Large intestine (tissue), 12 donors: ENCODE measurements around the gene ERMP1. TPM values are rescaled to one million over a fixed set of nuclear protein-coding genes. Genes with fewer than 3 reads are reported as not detected.
"Not testable (repeated sequence)": the region's sequence is repeated elsewhere in the genome, so short reads cannot be mapped to it uniquely, and the experiment has no call there.

Experiments used
- DNase-seq, 2 donors: peaks; one replicate each; pipeline versions ENCODE4 v3.0.0 to v3.0.0-alpha.2; 2013
- H3K27ac ChIP-seq: one replicate; pipeline ENCODE4 v1.5.1; 2013; ENCODE audit warnings: low read length
- H3K27me3 ChIP-seq: 2 replicates; pipeline ENCODE4 v1.6.1; 2013; ENCODE audit warnings: low read length; ENCODE audit not compliant: control insufficient read depth, insufficient read depth
- H3K36me3 ChIP-seq: 2 replicates; pipeline ENCODE4 v1.6.1; 2013; ENCODE audit warnings: low read length; ENCODE audit not compliant: control insufficient read depth, insufficient read depth
- H3K4me1 ChIP-seq: one replicate; pipeline ENCODE4 v1.6.1; 2013; ENCODE audit warnings: low read length; ENCODE audit not compliant: control insufficient read depth, insufficient read depth
- H3K4me3 ChIP-seq: one replicate; pipeline ENCODE4 v1.5.1; 2013; ENCODE audit warnings: low read length
- H3K9me3 ChIP-seq: one replicate; pipeline ENCODE4 v1.6.1; 2013; ENCODE audit warnings: mild to moderate bottlenecking, low read depth, low read length, moderate library complexity; ENCODE audit not compliant: control insufficient read depth
- WGBS: methylation state at CpG from one replicate; pipeline ENCODE4 v1.1.5; 2013; ENCODE audit warnings: low lambda C conversion rate; ENCODE audit not compliant: insufficient coverage; 5-methylcytosine and 5-hydroxymethylcytosine counted together
- long read RNA-seq, 11 donors: transcript quantifications; one replicate each; lab custom pipeline, GENCODE V29; 2026
- polyA plus RNA-seq: library from polyadenylated mRNA; unstranded; fragments of 120-200 nt; gene quantifications from one replicate; pipeline ENCODE4 v1.2.1, GENCODE V29; 2013

Gene ERMP1
- polyA plus RNA-seq: 17.1 TPM
- long read RNA-seq, donor 1, partial matches to known transcripts: 6 of 7 reads
- long read RNA-seq, donor 1, other reads (novel, unspliced or antisense): 0 of 7 reads
- long read RNA-seq, donor 2, full-length matches to known transcripts: 1 of 7 reads
- long read RNA-seq, donor 2, partial matches to known transcripts: 6 of 7 reads
- long read RNA-seq, donor 2, other reads (novel, unspliced or antisense): 0 of 7 reads
- long read RNA-seq, donor 3: 0 reads
- long read RNA-seq, donor 4: 0 reads
- long read RNA-seq, donor 5: 0 reads
- long read RNA-seq, donor 6, full-length matches to known transcripts: 4 of 4 reads
- long read RNA-seq, donor 6, partial matches to known transcripts: 0 of 4 reads
- long read RNA-seq, donor 6, other reads (novel, unspliced or antisense): 0 of 4 reads
- long read RNA-seq, donor 7: 0 reads
- long read RNA-seq, donor 8, full-length matches to known transcripts: 2 of 2 reads
- long read RNA-seq, donor 8, partial matches to known transcripts: 0 of 2 reads
- long read RNA-seq, donor 8, other reads (novel, unspliced or antisense): 0 of 2 reads
- long read RNA-seq, donor 9, full-length matches to known transcripts: 2 of 2 reads
- long read RNA-seq, donor 9, partial matches to known transcripts: 0 of 2 reads
- long read RNA-seq, donor 9, other reads (novel, unspliced or antisense): 0 of 2 reads
- long read RNA-seq, donor 10, full-length matches to known transcripts: 3 of 3 reads
- long read RNA-seq, donor 10, partial matches to known transcripts: 0 of 3 reads
- long read RNA-seq, donor 10, other reads (novel, unspliced or antisense): 0 of 3 reads
- long read RNA-seq, donor 11, full-length matches to known transcripts: 2 of 2 reads
- long read RNA-seq, donor 11, partial matches to known transcripts: 0 of 2 reads
- long read RNA-seq, donor 11, other reads (novel, unspliced or antisense): 0 of 2 reads

- peaks cover 14% of the 10 kb centered on the region for H3K4me1 ChIP-seq
- DNase-seq: peak; percentile 75 to 87
- peak within 1 kb of the TSS; percentile 52 for H3K27ac ChIP-seq
- H3K36me3 ChIP-seq: no peaks in the 10 kb centered on the region
- peak within 1 kb of the TSS; percentile 71 for H3K4me3 ChIP-seq
- H3K27me3 ChIP-seq: no peaks in the 10 kb centered on the region
- H3K9me3 ChIP-seq: no peaks in the 10 kb centered on the region
- WGBS: no CpG with 5 or more reads among the region's 95 CpGs
These were observed at the start of gene ERMP1 for GRCh38 chr9:5832538-5833529. TSS of gene ERMP1 (minus strand) at chr9:5833117. CDS start at chr9:5833027, 90 bp downstream.

- WGBS: no CpG with 5 or more reads among the region's 5 CpGs
- not testable (repeated sequence) for H3K27ac ChIP-seq, H3K4me1 ChIP-seq, H3K4me3 ChIP-seq, DNase-seq, H3K9me3 ChIP-seq, H3K27me3 ChIP-seq, H3K36me3 ChIP-seq
These were observed 49.5 kb upstream of the ERMP1 start for GRCh38 chr9:5882244-5883012.

GRCh38 chr9:5879419-5880181 is 46.7 kb upstream of the ERMP1 start:
- no peak for DNase-seq
- Histone ChIP-seq H3K36me3 (no peaks in the 10 kb centered on the region), H3K4me1 (no peaks in the 10 kb centered on the region), H3K4me3 (no peak overlapping the region), H3K27ac (no peak overlapping the region), H3K27me3 (no peaks in the 10 kb centered on the region), H3K9me3 (no peaks in the 10 kb centered on the region)
- WGBS: 70% methylated on average over 4 of the region's 10 CpGs

- Histone ChIP-seq H3K4me3 (no peak overlapping the region), H3K36me3 (no peaks in the 10 kb centered on the region), H3K27ac (no peak overlapping the region), H3K27me3 (no peaks in the 10 kb centered on the region), H3K9me3 (no peaks in the 10 kb centered on the region), H3K4me1 (no peaks in the 10 kb centered on the region)
- no peak for DNase-seq
- no CpG with 5 or more reads among the region's 7 CpGs for WGBS
These were observed 43.8 kb upstream of the ERMP1 start for GRCh38 chr9:5876711-5877110.

- no peak for DNase-seq
- Histone ChIP-seq H3K27me3 (no peaks in the 10 kb centered on the region), H3K4me1 (no peaks in the 10 kb centered on the region), H3K27ac (no peak overlapping the region), H3K9me3 (no peaks in the 10 kb centered on the region), H3K36me3 (no peaks in the 10 kb centered on the region), H3K4me3 (no peak overlapping the region)
- WGBS: no CpG with 5 or more reads among the region's 1 CpG
These were observed 43.1 kb upstream of the ERMP1 start for GRCh38 chr9:5876026-5876425.

- Histone ChIP-seq H3K4me3 (no peak overlapping the region), H3K27ac (no peak overlapping the region), H3K9me3 (no peaks in the 10 kb centered on the region), H3K27me3 (no peaks in the 10 kb centered on the region), H3K4me1 (no peaks in the 10 kb centered on the region), H3K36me3 (no peaks in the 10 kb centered on the region)
- no peak for DNase-seq
- WGBS: no CpG with 5 or more reads among the region's 2 CpGs
These were observed 41.1 kb upstream of the ERMP1 start for GRCh38 chr9:5874048-5874447.

GRCh38 chr9:5873439-5873838 is 40.5 kb upstream of the ERMP1 start:
- H3K4me3 ChIP-seq: no peak overlapping the region
- no peak for DNase-seq
- H3K36me3 ChIP-seq: no peaks in the 10 kb centered on the region
- H3K27me3 ChIP-seq: no peaks in the 10 kb centered on the region
- H3K9me3 ChIP-seq: no peaks in the 10 kb centered on the region
- WGBS: 100% methylated on average over 1 of the region's 5 CpGs
- H3K4me1 ChIP-seq: no peaks in the 10 kb centered on the region
- no peak overlapping the region for H3K27ac ChIP-seq

- Histone ChIP-seq H3K27ac (no peak overlapping the region), H3K9me3 (no peaks in the 10 kb centered on the region), H3K4me3 (no peak overlapping the region), H3K36me3 (no peaks in the 10 kb centered on the region), H3K4me1 (no peaks in the 10 kb centered on the region), H3K27me3 (no peaks in the 10 kb centered on the region)
- no peak for DNase-seq
- WGBS: 78% methylated on average over 3 of the region's 4 CpGs
These were observed 39.6 kb upstream of the ERMP1 start for GRCh38 chr9:5872511-5872910.

- H3K27me3 ChIP-seq: no peaks in the 10 kb centered on the region
- no peak overlapping the region for H3K4me3 ChIP-seq
- H3K4me1 ChIP-seq: no peaks in the 10 kb centered on the region
- no peak for DNase-seq
- 60% methylated on average over 1 of the region's 2 CpGs for WGBS
- H3K27ac ChIP-seq: no peak overlapping the region
- H3K9me3 ChIP-seq: no peaks in the 10 kb centered on the region
- no peaks in the 10 kb centered on the region for H3K36me3 ChIP-seq
These were observed 38.9 kb upstream of the ERMP1 start for GRCh38 chr9:5871785-5872184.
